ENCODE measurements around the gene EIF4EBP3. TPM values are rescaled to one million over a fixed set of nuclear protein-coding genes. Genes with fewer than 3 reads are reported as not detected.
"Not testable (repeated sequence)": the region's sequence is repeated elsewhere in the genome, so short reads cannot be mapped to it uniquely, and the experiment has no call there.

Gene EIF4EBP3
- polyA plus RNA-seq, 1 experiment, result 1.7 TPM

- POLR2A ChIA-PET, result no interaction called here
- TF ChIP-seq CTCF (IDR thresholded peaks at IDR 0.05; ENCODE audit: low read depth, low read length), result peak; percentile 38
Measured at GRCh38 chr5:140575309-140575708, 27.8 kb downstream of the EIF4EBP3 start.

GRCh38 chr5:140576776-140577201 lies 29.3 kb downstream of the EIF4EBP3 start:
- Histone ChIP-seq H3K27ac (ENCODE audit: low read depth, low read length) (no peak overlapping the region), H3K4me3 (ENCODE audit: low read depth, low read length) (no peak overlapping the region), H3K27me3 (ENCODE audit: control insufficient read depth, insufficient read depth, low read length) (no peaks in the 10 kb centered on the region), H3K9me3 (ENCODE audit: control insufficient read depth, insufficient read depth, low read length) (no peaks in the 10 kb centered on the region)
- DNase-seq (ENCODE audit: low read depth, low spot score), result no peak
- no peak for TF ChIP-seq CTCF (IDR thresholded peaks at IDR 0.05; ENCODE audit: low read depth, low read length)
- ChIA-PET POLR2A (interaction anchor here (0.9 kb wide), 1 partner anchor 13 kb away, joined by 5 read pairs; the partner anchor contains the start of gene APBB3), CTCF (interaction anchor here (0.6 to 1.5 kb wide), 4 partner anchors 10 to 71 kb away, joined by 3 to 4 read pairs (median 3); partner anchors contain the start of genes IK and NDUFA2)

More at GRCh38 chr5:140575309-140575708, 27.8 kb downstream of the EIF4EBP3 start:
- Histone ChIP-seq H3K9me3 (ENCODE audit: control insufficient read depth, insufficient read depth, low read length) (no peaks in the 10 kb centered on the region), H3K27me3 (ENCODE audit: control insufficient read depth, insufficient read depth, low read length) (no peaks in the 10 kb centered on the region), H3K27ac (ENCODE audit: low read depth, low read length) (no peak overlapping the region), H3K4me3 (ENCODE audit: low read depth, low read length) (no peak overlapping the region)
- CTCF ChIA-PET, result interaction anchor here (1.4 kb wide), 1 partner anchor 59 kb away, joined by 6 read pairs; no protein-coding TSS in a partner anchor
- DNase-seq (ENCODE audit: low read depth, low spot score), result no peak

- H3K4me3 ChIP-seq (ENCODE audit: low read depth, low read length); CTCF ChIA-PET; H3K27me3 ChIP-seq (ENCODE audit: control insufficient read depth, insufficient read depth, low read length); POLR2A ChIA-PET; DNase-seq (ENCODE audit: low read depth, low spot score); H3K9me3 ChIP-seq (ENCODE audit: control insufficient read depth, insufficient read depth, low read length); H3K27ac ChIP-seq (ENCODE audit: low read depth, low read length): not testable (repeated sequence)
Measured at GRCh38 chr5:140579188-140579747, 31.8 kb downstream of the EIF4EBP3 start.

- no peak overlapping the region for H3K4me3 ChIP-seq (ENCODE audit: low read depth, low read length)
- POLR2A ChIA-PET, result no interaction called here
- CTCF ChIA-PET, result interaction anchor here (0.9 kb wide), 1 partner anchor 22 kb away, joined by 3 read pairs; no protein-coding TSS in a partner anchor
- H3K27me3 ChIP-seq (ENCODE audit: control insufficient read depth, insufficient read depth, low read length), result no peaks in the 10 kb centered on the region
- no peak for TF ChIP-seq CTCF (IDR thresholded peaks at IDR 0.05; ENCODE audit: low read depth, low read length)
- H3K27ac ChIP-seq (ENCODE audit: low read depth, low read length), result no peak overlapping the region
- no peak for DNase-seq (ENCODE audit: low read depth, low spot score)
- no peaks in the 10 kb centered on the region for H3K9me3 ChIP-seq (ENCODE audit: control insufficient read depth, insufficient read depth, low read length)
Measured at GRCh38 chr5:140587495-140587894, 40.0 kb downstream of the EIF4EBP3 start.

GRCh38 chr5:140588311-140589070 lies 41.0 kb downstream of the EIF4EBP3 start:
- TF ChIP-seq CTCF (IDR thresholded peaks at IDR 0.05; ENCODE audit: low read depth, low read length), result no peak
- H3K27ac ChIP-seq (ENCODE audit: low read depth, low read length), result no peak overlapping the region

More at GRCh38 chr5:140588311-140589070, 41.0 kb downstream of the EIF4EBP3 start:
- Histone ChIP-seq H3K9me3 (ENCODE audit: control insufficient read depth, insufficient read depth, low read length) (no peaks in the 10 kb centered on the region; the same call in 1 of the 2 replicates), H3K4me3 (ENCODE audit: low read depth, low read length) (no peak overlapping the region), H3K27me3 (ENCODE audit: control insufficient read depth, insufficient read depth, low read length) (no peaks in the 10 kb centered on the region)
- no peak for DNase-seq (ENCODE audit: low read depth, low spot score)
- POLR2A ChIA-PET, result interaction anchor here (0.8 kb wide), 1 partner anchor 24 kb away, joined by 3 read pairs; the partner anchor contains the start of gene APBB3
- CTCF ChIA-PET, result interaction anchor here (0.9 to 1.0 kb wide), 2 partner anchors 23 to 40 kb away, joined by 3 to 4 read pairs; no protein-coding TSS in a partner anchor
